ENCODE results near the gene RNF111. TPM values are rescaled to one million over a fixed set of nuclear protein-coding genes. Genes with fewer than 3 reads are reported as not detected.

Gene RNF111
- total and polyA plus RNA-seq, 2 of the 13 experiments (the other 11 are each of a cell fraction or from before 2014, with no cell fraction given), result 12.1 to 23.1 TPM

DNA sequence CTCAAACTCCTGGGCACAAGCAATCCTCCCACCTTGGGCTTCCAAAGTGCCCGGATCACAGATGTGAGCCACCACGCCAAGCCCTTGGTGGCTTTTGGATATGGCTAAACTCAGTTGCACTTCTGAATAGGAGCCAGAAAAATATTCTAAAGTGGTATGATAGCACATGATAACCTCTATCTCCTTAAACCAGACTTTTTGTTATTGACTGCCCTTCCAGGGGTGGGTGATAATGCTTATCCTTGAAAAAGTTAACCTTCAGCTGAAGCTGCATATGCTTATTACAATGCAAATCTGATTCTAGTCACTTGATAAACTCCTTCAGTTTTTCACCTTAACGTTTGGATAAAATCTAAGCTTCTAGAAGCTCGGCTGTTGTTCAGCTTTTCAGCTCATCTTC lies 123.8 kb downstream of the RNF111 start:
- Histone ChIP-seq H2AFZ (ENCODE audit: low read length) (no peak overlapping the region), H3K4me2 (ENCODE audit: low read depth, low read length) (no peak overlapping the region), H3K9ac (ENCODE audit: insufficient read depth, low read depth, low read length) (no peak overlapping the region), H3K27ac (ENCODE audit: extremely low read length, insufficient read depth, low read length) (no peak overlapping the region), H3K9me3 (ENCODE audit: low read length) (no peaks in the 10 kb centered on the region), H3K79me2 (ENCODE audit: insufficient read depth, low read length) (peaks cover 27% of the 10 kb centered on the region), H4K20me1 (ENCODE audit: insufficient read depth, low read length) (no peaks in the 10 kb centered on the region), H3K27me3 (ENCODE audit: control insufficient read depth in 1 of 2, insufficient read depth in 2 of 2, low read length in 2 of 2) (no peaks in the 10 kb centered on the region), H3K4me3 (replicated peaks in 1 of 3; ENCODE audit: insufficient read depth in 1 of 3, low read depth in 2 of 3, low read length in 3 of 3) (no peak overlapping the region), H3K36me3 (replicated peaks in 1 of 2; ENCODE audit: control insufficient read depth in 1 of 2, insufficient read depth in 2 of 2, low read length in 2 of 2) (peaks cover 7 to 69% of the 10 kb centered on the region in 2 experiments), H3K4me1 (ENCODE audit: insufficient read depth, low read length) (peaks cover 19% of the 10 kb centered on the region)
- in situ Hi-C loops (cut with HindIII; ENCODE audit: extremely low pct_ligation_motif_present, low pct_unique_long_range_greater_than_20kb) (no loop called here), intact Hi-C loops (cut with micrococcal nuclease; ENCODE audit: unreplicated experiment) (no loop called here)
- FAIRE-seq (no peak), DNase-seq (ENCODE audit: low spot score) (no peak), ATAC-seq (no peak)
- ChIA-PET POLR2A (no interaction called here), CTCF (ENCODE audit: low intra/inter-chr PET ratio, low total read pairs) (no interaction called here)
- BruUV-seq (replicated peaks), result no TSS peak
- TF ChIP-seq, protein P1, sequence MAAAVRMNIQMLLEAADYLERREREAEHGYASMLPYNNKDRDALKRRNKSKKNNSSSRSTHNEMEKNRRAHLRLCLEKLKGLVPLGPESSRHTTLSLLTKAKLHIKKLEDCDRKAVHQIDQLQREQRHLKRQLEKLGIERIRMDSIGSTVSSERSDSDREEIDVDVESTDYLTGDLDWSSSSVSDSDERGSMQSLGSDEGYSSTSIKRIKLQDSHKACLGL (CRISPR knock-in tag; IDR thresholded peaks at IDR 0.05), result no peak
- TF ChIP-seq GTF2F1 (IDR thresholded peaks at IDR 0.05; ENCODE audit: low read length), result no peak
- 98% methylated on average over 2 of the region's 4 CpGs for WGBS (ENCODE audit: low lambda C conversion rate)

DNA sequence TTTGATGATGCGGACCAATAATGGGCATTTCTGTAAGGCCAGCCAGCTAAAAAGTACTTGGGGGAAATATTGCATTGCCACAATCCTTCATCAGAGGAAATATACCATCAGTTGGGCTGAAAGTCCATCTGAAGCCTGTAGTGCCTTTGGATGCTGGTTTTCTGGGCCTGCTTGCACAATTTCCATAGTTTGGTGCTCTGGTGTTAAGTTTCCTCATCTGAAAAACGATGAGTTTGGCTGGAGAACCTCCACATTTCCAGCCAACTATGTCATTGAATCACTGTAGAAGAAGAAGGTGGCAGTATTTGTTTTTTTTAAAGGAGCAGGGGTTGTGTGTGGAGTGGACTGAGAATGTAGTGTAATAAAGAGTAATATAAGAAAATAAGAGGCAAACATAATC lies 127.6 kb downstream of the RNF111 start:
- intact Hi-C loops (cut with micrococcal nuclease; ENCODE audit: unreplicated experiment) (no loop called here), in situ Hi-C loops (cut with HindIII; ENCODE audit: extremely low pct_ligation_motif_present, low pct_unique_long_range_greater_than_20kb) (no loop called here)
- ATAC-seq (no peak), DNase-seq (ENCODE audit: low spot score) (no peak), FAIRE-seq (no peak)
- no peaks in the 10 kb centered on the region for H4K20me1 ChIP-seq (ENCODE audit: insufficient read depth, low read length)
- no peaks in the 10 kb centered on the region for H3K4me1 ChIP-seq (ENCODE audit: insufficient read depth, low read length)
- no peak overlapping the region for H3K9ac ChIP-seq (ENCODE audit: insufficient read depth, low read depth, low read length)
- no peak overlapping the region for H2AFZ ChIP-seq (ENCODE audit: low read length)
- H3K9me3 ChIP-seq (ENCODE audit: low read length), result no peaks in the 10 kb centered on the region
- H3K27ac ChIP-seq (ENCODE audit: extremely low read length, insufficient read depth, low read length), result no peak overlapping the region
- BruUV-seq (replicated peaks), result no TSS peak
- no peak overlapping the region for H3K4me2 ChIP-seq (ENCODE audit: low read depth, low read length)
- ChIA-PET POLR2A (no interaction called here), CTCF (ENCODE audit: low intra/inter-chr PET ratio, low total read pairs) (no interaction called here)
- no peak for TF ChIP-seq ZNF24 (IDR thresholded peaks at IDR 0.05)
- TF ChIP-seq IRX3 (CRISPR knock-in tag; IDR thresholded peaks at IDR 0.05; ENCODE audit: borderline replicate concordance, low read depth), result no peak
- TF ChIP-seq ZNF33A (CRISPR knock-in tag; IDR thresholded peaks at IDR 0.05; ENCODE audit: borderline replicate concordance), result no peak
- H3K79me2 ChIP-seq (ENCODE audit: insufficient read depth, low read length), result peaks cover 7% of the 10 kb centered on the region
- peaks cover 21 to 77% of the 10 kb centered on the region in 2 experiments for H3K36me3 ChIP-seq (replicated peaks in 1 of 2; ENCODE audit: control insufficient read depth in 1 of 2, insufficient read depth in 2 of 2, low read length in 2 of 2)
- 95% methylated on average over 2 of the region's 2 CpGs for WGBS (ENCODE audit: low lambda C conversion rate)
- no peaks in the 10 kb centered on the region for H3K27me3 ChIP-seq (ENCODE audit: control insufficient read depth in 1 of 2, insufficient read depth in 2 of 2, low read length in 2 of 2)
- no peak overlapping the region for H3K4me3 ChIP-seq (replicated peaks in 1 of 3; ENCODE audit: insufficient read depth in 1 of 3, low read depth in 2 of 3, low read length in 3 of 3)
